Mucosa of stomach (tissue), 1 donor: ENCODE results near the gene DTX2.
"Not testable (repeated sequence)": the region's sequence is repeated elsewhere in the genome, so short reads cannot be mapped to it uniquely, and the experiment has no call there.

Experiments used
- H3K27me3 ChIP-seq: one replicate; pipeline ENCODE4 v1.7.0; 2013; ENCODE audit warnings: mild to moderate bottlenecking, low read length; ENCODE audit not compliant: control insufficient read depth, insufficient read depth
- H3K36me3 ChIP-seq: one replicate; pipeline ENCODE4 v1.7.0; 2013; ENCODE audit warnings: low read length; ENCODE audit not compliant: control insufficient read depth, insufficient read depth
- H3K4me1 ChIP-seq: one replicate; pipeline ENCODE4 v1.7.0; 2013; ENCODE audit warnings: mild to moderate bottlenecking, low read length; ENCODE audit not compliant: control insufficient read depth, insufficient read depth
- H3K4me3 ChIP-seq: one replicate; pipeline ENCODE4 v1.7.0; 2013; ENCODE audit warnings: low read length
- H3K9ac ChIP-seq: one replicate; pipeline ENCODE4 v1.7.0; 2013; ENCODE audit warnings: mild to moderate bottlenecking, low read length, moderate library complexity
- H3K9me3 ChIP-seq: one replicate; pipeline ENCODE4 v1.7.0; 2013; ENCODE audit warnings: mild to moderate bottlenecking, low read length, moderate library complexity; ENCODE audit not compliant: control insufficient read depth
- donor health status: Pancreatic carcinoma.

DTX2 gene

DNA sequence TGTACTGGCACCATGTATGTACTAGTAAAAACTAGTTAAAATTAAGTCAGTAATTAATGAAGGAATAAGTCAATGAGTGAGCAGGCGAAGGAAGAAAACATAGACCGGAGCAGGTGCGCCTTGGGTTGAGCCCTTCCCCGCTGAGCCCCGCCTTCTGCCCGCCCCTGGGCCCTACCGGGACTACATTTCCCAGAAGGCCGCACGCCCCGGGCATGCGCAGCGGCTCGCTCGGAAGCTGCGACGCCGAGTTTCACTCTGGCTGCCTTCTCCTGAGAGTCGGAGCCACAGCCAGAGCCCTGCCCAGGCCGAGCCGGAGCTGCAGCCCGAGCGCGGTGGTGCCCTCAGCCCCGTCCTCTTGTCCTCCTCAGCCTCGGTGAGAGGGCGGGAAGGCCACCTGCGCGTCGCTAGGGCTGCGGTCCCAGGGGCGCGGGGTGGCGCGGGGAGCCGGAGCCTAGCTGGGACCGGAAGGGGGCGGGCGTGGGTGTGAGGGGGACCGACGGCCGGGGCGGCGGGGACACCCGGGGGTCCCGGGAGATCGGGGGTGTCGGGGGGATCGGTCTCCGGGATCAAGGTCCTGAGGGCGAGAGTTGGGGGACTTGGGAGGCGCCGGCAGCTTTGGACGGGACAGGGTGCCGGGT, at the start of gene DTX2:
DTX2 (plus strand) TSS at position 246 of the 638 bp plus-strand sequence. CDS start 18,801 bp downstream, outside the sequence.
- H3K4me3 ChIP-seq, H3K27me3 ChIP-seq, H3K9me3 ChIP-seq, H3K4me1 ChIP-seq, H3K9ac ChIP-seq, H3K36me3 ChIP-seq: not testable (repeated sequence)

DNA sequence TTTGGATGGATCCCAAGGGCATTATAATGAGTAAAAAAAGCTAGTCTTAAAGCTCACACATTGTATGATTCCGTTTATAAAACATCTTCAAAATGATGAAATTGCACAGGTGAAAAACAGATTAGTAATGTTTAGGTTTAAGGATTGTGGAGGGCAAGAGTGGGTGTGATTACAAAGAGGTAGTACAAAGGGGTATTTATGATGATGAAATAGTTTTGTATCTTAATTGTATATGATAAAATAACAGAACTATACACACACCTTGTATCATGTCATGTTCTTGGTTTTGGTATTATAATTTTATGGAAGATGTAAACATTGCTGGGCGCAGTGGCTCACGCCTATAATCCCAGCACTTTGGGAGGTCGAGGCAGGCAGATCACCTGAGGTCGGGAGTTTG, 49.3 kb upstream of the DTX2 start:
- Histone ChIP-seq H3K9me3 (no peaks in the 10 kb centered on the region), H3K4me1 (no peaks in the 10 kb centered on the region), H3K4me3 (no peak overlapping the region), H3K9ac (no peak overlapping the region), H3K36me3 (no peaks in the 10 kb centered on the region), H3K27me3 (no peaks in the 10 kb centered on the region)

DNA sequence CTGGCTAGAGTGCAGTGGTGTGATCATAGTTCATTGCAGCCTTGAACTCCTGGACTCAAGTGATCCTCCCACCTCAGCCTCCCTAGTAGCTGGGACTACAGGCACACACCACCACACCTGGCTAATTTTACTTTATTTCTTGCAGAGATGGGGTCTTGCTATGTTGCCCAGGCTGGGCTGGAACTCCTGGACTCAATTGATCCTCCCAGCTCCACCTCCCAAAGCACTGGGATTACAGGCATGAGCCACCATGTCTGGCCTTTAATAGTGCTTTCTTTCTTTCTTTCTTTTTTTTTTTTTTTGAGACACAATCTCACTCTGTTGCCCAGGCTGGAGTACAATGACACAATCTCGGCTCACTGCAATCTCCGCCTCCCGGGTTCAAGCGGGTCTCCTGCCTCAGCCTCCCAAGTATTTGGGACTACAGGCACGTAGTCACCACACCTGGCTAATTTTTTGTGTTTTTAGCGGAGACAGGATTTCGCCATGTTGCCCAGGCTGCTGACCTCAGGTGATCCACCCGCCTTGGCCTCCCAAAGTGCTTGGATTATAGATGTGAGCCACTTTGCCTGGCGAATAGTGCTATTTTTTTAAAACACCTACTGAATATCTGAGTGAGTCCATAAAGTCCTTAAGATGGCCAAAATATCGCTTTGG, 43.7 kb upstream of the DTX2 start:
- not testable (repeated sequence) for H3K4me3 ChIP-seq, H3K36me3 ChIP-seq, H3K4me1 ChIP-seq, H3K27me3 ChIP-seq, H3K9ac ChIP-seq, H3K9me3 ChIP-seq

DNA sequence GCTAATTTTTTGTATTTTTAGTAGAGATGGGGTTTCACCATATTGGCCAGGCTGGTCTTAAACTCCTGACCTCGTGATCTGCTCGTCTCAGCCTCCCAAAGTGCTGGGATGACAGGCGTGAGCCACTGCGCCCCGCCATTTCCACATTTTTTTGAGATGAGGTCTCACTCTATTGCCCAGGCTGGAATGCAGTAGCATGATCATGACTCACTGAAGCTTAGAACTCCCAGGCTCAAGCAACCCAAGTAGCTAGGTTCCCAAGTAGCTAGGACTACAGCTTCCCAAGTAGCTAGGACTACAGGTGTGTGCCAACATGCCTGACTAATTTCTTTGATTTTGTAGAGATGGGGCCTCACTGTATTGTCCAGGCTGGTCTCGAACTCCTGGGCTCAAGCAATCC, 40.4 kb upstream of the DTX2 start:
- not testable (repeated sequence) for H3K9ac ChIP-seq, H3K27me3 ChIP-seq, H3K4me1 ChIP-seq, H3K9me3 ChIP-seq, H3K4me3 ChIP-seq, H3K36me3 ChIP-seq

DNA sequence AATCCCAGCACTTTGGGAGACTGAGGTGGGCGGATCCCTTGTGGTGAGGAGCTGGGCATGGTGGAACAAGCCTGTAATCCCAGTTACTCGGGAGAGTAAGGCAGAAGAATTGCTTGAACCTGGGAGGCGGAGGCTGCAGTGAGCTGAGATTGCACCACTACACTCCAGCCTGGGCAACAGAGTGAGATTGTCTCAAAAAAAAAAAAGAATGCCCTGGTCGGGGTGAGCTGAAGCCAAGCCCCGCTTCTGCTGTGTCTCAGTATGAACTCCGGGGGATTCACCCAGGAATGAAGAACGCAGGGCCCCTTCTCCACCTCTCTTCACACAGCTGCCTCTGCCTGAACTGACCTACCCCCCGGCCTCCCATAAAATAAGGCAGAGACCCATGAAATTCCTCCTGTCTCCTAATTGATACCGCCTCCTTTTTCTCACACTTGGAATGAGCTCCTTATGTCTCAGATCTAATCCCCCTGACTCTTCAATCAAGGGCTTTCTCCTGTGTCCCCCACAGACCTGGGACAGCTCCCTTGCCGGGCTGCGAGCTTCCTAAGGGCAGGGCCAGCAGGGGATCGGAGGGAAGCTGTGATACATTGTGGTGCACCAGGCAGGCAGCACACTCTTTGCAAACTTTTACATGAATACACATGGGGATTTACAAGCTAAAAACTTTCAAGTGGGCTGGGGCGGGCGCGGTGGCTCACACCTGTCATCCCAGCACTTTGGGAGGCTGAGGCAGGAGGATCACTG, 37.7 kb upstream of the DTX2 start:
- no peaks in the 10 kb centered on the region for H3K27me3 ChIP-seq
- no peak overlapping the region for H3K4me3 ChIP-seq
- H3K9me3 ChIP-seq = no peaks in the 10 kb centered on the region
- H3K9ac ChIP-seq = no peak overlapping the region
- H3K4me1 ChIP-seq = no peaks in the 10 kb centered on the region
- H3K36me3 ChIP-seq = no peaks in the 10 kb centered on the region

DNA sequence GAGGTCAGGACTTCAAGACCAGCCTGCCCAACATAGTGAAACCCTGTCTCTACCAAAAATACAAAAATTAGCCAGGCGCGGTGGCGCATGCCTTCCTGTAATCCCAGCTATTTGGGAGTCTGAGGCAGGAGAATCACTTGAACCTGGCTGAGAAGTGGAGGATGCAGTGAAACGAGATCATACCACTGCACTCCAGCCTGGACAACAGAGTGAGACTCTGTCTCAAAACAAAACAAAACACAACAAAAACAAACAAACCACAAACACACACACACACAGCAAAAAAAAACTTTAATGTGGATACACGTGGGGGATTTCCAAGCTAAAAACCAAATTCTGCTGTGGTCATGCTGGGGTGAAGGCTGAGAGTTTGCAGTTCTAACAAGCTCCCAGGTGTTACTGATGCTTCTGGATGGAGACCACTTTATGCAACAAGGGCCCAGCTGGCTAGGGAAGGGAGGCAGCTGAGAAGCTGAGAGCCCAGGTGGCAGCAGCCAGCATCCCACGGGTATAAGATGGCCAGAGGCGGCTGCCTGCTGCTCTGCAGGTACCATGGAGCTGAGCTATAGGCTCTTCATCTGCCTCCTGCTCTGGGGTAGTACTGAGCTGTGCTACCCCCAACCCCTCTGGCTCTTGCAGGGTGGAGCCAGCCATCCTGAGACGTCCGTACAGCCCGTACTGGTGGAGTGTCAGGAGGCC, 36.9 kb upstream of the DTX2 start, which contains the start of gene ZP3:
ZP3 (plus strand) TSS at position 538 of the 699 bp plus-strand sequence; CDS start at position 553, 15 bp downstream.
- Histone ChIP-seq H3K36me3 (no peaks in the 10 kb centered on the region), H3K4me1 (no peaks in the 10 kb centered on the region), H3K9me3 (no peaks in the 10 kb centered on the region), H3K9ac (no peak within 1 kb of the TSS), H3K27me3 (no peaks in the 10 kb centered on the region), H3K4me3 (no peak within 1 kb of the TSS)

DNA sequence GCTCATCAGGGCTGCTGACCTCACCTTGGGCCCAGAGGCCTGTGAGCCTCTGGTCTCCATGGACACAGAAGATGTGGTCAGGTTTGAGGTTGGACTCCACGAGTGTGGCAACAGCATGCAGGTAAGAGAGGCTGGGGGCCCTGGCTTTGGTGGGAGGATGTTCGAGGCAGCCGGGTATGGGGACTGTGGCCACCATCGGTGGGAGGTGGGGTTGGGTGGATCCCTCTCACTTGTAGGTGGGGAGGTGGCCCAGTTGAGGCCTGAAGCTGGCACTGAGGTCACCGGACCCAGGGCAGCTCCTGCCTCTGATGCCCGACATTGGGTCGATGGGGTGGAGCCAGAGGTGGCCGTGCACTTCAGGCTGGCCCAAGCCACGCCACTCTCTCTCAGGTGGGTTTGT, 36.4 kb upstream of the DTX2 start:
- no peaks in the 10 kb centered on the region for H3K36me3 ChIP-seq
- H3K9me3 ChIP-seq = no peaks in the 10 kb centered on the region
- H3K4me3 ChIP-seq = no peak overlapping the region

DNA sequence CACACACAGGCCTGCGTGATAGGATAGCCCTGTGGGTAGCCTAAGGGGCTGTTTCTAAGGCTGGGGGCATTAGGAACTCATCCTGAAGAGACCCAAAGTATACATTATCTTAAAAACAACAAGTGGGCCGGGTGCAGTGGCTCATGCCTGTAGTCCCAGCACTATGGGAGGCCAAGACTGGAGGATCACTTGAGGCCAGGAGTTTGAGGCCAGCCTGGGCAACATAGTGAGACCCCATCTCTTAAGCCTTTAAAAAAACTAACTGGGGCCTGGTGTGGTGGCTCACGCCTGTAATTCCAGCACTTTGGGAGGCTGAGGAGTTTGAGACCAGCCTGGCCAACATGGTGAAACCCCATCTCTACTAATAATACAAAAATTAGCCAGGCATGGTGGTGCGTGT, 36.0 kb upstream of the DTX2 start:
- not testable (repeated sequence) for H3K9ac ChIP-seq, H3K27me3 ChIP-seq, H3K9me3 ChIP-seq, H3K4me1 ChIP-seq, H3K4me3 ChIP-seq, H3K36me3 ChIP-seq

More for the DNA sequence above, 36.4 kb upstream of the DTX2 start:
- H3K9ac ChIP-seq = no peak overlapping the region
- no peaks in the 10 kb centered on the region for H3K27me3 ChIP-seq
- H3K4me1 ChIP-seq = no peaks in the 10 kb centered on the region

DNA sequence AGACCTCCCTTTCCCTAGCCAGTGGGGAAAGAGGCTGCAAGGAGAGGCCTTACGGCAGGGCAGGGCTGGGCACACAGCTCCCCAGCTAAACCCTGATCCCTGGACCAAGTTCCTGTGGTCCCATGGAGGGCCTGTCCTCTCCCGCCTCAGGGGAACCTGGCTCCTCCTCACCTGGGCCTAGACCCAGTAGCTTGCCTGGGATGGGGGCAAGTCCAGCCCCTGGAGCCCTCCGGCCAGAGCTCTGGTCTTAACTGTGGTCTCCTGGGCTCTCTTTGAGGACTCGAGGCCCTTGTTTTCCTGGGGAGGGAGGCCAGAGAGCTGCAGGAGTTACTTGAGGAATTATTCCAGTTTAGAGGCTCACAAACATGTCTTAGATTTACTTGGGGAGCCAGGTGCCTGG, 35.3 kb upstream of the DTX2 start:
- Histone ChIP-seq H3K4me1 (no peaks in the 10 kb centered on the region), H3K36me3 (no peaks in the 10 kb centered on the region), H3K4me3 (no peak overlapping the region), H3K27me3 (no peaks in the 10 kb centered on the region), H3K9me3 (no peaks in the 10 kb centered on the region), H3K9ac (no peak overlapping the region)

DNA sequence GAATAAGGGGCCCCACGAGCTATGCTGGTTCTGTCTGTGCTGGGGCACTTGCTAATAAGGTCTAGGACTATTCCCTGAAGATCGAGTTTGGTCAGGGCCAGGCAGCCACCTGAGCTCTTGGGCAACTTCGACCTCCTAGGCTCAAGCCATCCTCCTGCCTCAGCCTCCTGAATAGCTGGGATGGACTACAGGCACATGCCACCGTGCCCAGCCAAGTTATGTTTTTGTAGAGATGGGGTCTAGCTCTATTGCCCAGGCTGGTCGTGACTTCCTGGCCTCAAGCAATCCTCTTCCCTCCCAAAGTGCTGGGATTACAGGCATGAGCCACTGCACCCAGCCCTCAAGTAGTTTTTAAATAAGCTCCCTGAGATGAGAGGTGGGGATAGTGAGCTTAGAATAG, 33.9 kb upstream of the DTX2 start:
- Histone ChIP-seq H3K27me3 (no peaks in the 10 kb centered on the region), H3K9me3 (no peaks in the 10 kb centered on the region), H3K36me3 (no peaks in the 10 kb centered on the region), H3K9ac (no peak overlapping the region), H3K4me1 (no peaks in the 10 kb centered on the region), H3K4me3 (no peak overlapping the region)

DNA sequence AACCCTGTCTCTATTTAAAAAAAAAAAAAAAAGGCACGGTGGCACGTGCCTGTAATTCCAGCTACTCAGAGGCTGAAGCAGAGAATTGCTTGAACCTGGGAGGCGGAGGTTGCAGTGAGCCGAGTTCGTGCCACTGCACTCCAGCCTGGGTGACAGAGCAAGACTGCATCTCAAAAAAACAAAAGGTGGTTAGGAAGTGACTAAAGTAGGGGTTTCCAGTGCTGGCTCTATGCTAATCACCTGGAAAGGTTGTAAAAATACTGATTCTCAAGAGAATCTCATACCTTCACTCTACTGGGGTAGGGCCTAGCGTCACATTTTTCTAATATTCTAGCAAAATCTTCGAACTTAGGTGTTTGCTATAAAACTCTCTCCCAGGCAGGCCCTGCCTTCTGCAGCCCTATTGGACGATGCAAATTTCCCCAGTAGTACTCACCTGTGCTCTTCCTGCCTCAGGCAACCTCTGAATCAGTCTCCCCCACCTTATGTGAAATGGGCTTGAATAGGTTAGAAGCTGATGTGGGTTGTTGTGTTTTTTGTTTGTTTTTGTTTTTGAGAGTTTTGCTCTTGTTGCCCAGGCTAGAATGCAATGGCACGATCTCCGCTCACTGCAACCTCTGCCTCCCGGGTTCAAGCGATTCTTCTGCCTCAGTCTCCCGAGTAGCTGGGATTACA, 33.2 kb upstream of the DTX2 start:
- no peak overlapping the region for H3K9ac ChIP-seq
- H3K4me3 ChIP-seq = no peak overlapping the region
- no peaks in the 10 kb centered on the region for H3K9me3 ChIP-seq
- H3K4me1 ChIP-seq = no peaks in the 10 kb centered on the region
- no peaks in the 10 kb centered on the region for H3K27me3 ChIP-seq
- no peaks in the 10 kb centered on the region for H3K36me3 ChIP-seq
